Stimulated activated CD4-positive, alpha-beta T cell treated with anti-CD3 and anti-CD28 coated beads, Interleukin-15, amount 100 ng/mL, for 1 hour (primary cell): ENCODE results near the gene FUBP1.
"Not testable (repeated sequence)": the region's sequence is repeated elsewhere in the genome, so short reads cannot be mapped to it uniquely, and the experiment has no call there.

ENCODE experiments used
- DNase-seq, 2 donors: peaks; one replicate each; pipeline ENCODE4 v3.0.0-alpha.2; 2020; ENCODE audit warnings: low read depth in 1 of 2, low spot score in 1 of 2

The FUBP1 gene

DNA sequence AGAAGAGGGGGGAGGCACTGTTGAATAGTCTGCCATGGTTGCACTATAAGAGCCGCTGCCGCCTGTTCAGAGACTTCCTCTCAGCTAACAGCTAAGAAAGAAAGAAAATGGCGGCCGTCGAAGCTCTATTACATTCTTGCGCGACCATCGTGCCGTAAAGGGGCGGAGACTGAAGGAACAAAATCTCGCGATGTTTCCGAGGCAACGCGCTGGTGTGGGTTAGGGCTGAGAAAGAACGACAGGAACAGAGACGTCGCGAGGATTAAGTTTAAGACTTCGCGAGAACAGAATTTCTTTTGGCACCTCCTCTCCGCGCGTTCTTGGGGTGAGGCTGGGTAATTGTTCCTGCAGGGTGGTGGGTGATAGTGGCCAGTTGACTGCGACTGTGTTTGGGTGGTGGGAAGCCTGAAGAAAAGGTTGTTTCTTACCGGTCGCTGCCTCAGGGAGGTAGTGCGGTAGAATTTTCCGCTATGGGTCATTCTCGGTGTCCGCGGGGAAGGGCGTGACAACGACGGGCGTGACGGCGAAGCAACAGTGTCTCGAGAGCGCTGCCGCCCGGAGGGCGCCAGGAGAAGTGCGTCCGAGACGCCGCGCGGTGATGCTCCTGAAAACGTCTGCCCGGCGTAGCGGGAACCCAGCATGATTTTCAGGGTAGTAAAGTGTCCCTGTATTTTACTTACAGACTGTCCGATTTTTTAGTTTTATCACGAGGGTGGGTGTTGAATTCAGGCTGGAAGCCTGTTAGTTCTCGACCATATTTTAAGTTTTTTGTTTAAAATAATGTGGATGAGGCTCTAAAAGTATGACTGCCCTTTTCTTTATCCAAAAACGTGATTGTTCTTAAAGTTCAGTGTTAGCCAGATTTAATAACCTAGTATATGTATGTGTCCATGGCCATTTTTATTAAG, at the start of gene FUBP1:
Gene FUBP1 (minus strand): TSS at position 104 of the 908 bp plus-strand sequence. CDS start 68 bp downstream, at position 36.
- peak; percentile 79 to 87 for DNase-seq

- not testable (repeated sequence) for DNase-seq
Observed at GRCh38 chr1:78021134-78021533, 42.3 kb upstream of the FUBP1 start.

DNA sequence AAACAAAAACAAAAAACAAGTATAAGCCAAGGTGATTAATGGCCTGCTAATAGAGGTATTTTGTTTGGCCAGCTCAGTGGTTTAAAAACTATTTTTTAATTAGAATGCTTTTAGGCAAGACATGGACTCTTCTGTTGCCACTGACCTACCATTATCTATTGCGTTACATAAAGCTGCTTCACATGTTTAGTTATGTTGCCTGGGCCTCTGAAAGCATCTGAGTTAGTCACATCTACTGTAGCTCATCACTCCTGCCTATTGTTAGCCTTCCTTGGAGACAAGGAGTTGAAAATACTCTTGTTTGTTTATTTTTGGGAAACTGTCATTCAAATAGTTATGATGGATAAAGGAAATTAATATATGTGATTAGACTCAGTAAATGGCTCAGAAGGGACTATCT, 40.2 kb upstream of the FUBP1 start:
- DNase-seq = no peak

DNA sequence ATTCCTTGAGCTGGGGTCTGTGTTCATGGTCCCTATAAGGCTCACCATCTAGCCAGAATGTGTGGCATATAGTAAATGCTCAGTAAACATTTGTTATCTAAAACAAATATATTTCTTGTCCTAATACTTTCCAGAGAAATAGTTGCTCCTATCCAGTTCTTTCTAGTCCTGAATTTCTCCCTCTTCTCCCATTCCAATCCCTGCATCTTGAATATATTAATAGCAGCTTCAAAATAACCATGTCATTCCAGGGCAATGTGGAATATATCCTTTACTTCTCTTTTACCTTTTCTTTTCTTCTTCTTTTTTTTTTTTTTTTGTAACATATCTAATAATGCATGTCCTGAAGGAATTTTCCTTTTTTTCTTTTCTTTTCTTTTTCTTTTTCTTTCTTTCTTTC, 36.3 kb upstream of the FUBP1 start:
- no peak for DNase-seq

GRCh38 chr1:78011050-78011449, 32.2 kb upstream of the FUBP1 start:
- DNase-seq = no peak

DNA sequence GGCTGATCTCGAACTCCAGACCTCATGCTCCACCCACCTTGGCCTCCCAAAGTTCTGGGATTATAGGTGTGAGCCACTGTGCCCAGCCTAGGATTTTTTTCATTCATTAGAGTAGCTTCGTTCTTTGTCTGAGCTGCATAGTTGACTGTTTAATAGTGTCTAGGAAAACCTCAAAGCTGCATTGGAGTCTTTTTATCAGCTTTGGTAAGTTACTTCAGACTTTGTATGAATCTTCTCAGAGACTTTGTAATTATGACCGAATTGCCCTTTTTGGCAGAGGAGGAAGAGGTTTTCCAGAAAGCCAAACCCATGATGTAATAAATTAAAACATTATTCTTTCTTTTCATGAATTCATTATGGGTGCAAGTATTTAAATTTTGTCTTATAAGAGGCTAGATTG, 31.0 kb upstream of the FUBP1 start:
- DNase-seq = no peak

DNA sequence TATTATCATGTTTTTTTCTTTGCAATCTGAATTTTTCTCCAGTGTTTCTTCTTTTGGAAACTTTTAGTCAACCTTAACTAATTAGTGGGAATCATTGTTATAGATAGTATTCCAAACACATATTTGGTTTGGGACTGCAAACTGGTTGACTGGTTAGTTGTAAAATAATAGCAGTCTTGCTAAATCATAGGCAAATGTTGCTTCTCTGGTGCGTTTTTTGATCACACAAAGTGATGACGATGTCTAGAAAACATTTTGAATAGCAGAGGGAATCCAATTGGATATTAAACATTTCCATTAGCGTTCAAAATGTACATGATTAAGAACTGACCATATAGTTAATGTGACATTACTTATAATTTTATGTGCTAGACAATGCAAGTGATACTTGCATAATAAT, 30.4 kb upstream of the FUBP1 start:
- DNase-seq = no peak

DNA sequence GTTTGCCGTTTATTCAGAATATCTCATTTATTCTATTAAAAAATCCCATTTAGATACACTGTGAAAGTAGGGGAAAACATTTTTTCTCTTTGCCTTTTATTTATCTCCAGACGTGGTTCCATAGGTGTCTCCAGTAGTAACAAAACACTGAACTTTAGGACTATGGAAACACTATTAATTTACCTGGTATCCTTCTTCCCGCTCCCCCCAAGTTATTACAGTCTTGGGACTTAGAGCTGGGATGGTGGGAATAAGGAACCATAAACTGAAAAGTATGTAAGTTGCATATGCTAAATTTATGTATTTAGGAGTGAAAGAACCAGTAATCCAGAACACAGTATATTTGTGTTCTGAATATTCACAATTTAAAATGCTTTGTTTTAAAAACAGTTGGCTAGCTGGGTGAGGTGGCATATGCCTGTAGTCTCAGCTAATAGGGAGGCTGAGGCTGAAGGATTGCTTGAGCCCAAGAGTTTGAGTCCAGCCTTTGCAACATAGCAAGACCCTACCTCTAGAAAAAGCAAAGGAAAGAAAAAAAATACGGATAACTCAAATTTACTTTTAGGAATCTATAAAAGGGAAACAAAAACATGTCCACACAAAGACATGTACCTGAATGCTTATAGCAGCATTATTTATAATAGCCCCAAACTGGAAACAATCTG, 28.9 kb upstream of the FUBP1 start:
- DNase-seq = no peak

DNA sequence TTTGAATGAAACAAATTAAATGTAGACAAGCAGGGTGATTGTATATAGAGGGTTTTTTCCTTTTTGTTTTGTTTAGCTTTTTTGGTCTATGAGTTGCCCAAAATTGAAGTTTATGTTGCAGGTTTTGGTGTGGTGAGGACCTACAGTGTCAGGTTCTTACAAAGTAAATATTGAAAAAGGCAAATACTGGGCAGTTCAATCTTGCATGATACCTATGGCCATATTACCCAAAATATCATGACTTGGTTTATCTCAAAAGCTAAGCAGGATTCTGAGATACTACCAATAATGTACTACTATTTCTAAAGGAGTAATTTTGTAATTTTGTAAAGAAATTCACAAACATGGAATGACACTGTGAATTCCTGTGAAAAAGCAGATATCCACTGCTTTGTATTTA, 27.6 kb upstream of the FUBP1 start:
- DNase-seq = no peak

DNA sequence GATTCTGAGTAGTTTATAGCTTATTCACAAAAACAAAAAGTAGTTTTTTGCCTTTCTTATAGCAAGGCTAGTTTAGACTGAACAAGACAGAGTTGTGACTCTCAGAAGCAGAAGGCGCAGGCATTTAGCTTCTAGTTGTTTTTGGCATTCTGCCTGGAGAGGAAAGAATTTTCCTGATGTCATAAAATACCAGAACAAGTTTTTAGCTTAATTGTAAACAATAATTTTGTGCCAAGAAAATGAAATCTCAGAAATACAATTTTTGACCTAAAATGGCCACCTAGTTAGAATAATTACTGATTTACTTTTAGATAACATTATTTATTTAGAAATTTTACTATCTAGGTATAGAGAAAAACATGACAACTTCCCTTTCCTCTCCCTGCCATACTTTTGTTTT, 26.9 kb upstream of the FUBP1 start:
- DNase-seq = no peak

GRCh38 chr1:78005448-78005722, 26.5 kb upstream of the FUBP1 start:
- DNase-seq = no peak

GRCh38 chr1:78004719-78005447, 26.0 kb upstream of the FUBP1 start, which contains the start of gene DNAJB4:
DNAJB4 (plus strand) TSS chr1:78004939; CDS start chr1:78005111, 172 bp downstream.
- no peak for DNase-seq

DNA sequence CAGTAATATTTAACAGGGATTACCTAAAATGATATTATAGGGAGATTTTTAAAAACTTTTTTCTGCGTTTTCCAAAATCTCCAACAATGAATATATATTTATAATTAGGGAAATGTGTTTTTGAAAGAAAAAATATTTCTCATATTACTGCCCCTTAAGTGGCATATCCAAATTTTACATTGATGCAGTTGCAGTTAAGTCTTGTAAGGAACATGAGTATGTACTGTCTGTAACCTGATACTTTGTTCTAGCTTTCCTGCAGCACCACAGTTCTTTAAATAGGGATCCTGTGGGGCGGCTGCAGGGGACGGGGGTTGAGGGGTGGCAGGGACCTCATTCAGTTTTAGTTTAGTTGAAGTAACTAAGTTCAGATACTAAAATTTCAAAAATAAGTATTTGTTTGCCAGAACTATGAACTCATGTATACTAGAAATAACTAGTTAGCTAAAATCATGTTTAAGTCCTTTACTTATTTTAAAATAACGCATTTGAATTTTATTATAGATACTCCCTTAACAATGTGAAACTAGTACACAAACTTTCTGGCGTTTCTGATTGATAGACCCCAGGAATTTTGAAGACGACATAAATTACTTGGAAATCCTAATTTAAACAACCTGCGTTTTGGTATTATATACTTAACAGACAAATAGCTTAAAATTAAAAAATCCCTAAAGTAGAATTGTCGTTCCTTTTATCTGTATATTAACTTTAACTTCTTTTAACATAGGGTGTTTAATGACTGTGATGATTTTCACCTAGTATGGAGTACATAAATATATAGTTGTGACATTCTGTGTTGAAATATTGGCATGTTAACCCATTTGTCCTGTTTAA, 25.2 kb upstream of the FUBP1 start:
- no peak for DNase-seq

- no peak for DNase-seq
Observed at GRCh38 chr1:78003070-78003746, 24.3 kb upstream of the FUBP1 start.

DNA sequence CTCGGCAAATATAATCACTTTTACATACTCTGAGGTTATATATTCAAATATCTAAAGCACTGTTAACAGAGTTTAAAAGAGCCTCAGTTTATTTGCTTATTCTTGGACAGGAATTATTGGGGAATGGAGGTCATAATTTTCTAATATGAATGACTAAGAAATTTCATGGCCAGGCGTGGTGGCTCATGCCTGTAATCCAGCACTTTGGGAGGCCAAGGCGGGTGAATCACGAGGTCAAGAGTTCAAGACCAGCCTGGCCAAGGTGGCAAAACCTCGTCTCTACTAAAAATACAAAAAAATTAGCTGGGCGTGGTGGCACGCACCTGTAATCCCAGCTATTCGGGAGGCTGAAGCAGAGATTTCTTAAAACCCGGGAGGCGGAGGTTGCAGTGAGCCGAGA, 21.7 kb upstream of the FUBP1 start:
- DNase-seq = not testable (repeated sequence)

DNA sequence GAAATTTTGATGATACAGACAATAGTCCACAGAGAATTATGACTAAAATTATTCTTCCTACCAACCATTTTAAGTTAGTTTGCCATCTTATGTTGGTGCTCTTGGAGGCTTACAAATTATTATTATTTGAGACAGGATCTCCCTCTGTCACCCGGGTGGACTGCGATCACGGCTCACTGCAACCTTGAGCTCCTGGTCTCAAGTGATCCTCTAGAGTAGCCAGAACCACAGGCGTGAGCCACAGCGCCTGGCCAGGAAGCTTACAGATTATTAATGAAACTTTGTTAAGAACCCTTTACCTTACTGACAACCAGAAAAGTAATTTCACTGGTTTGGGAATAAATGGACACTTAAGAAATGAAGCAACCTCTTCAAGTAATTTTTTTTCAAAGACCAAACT, 17.9 kb upstream of the FUBP1 start:
- DNase-seq = no peak

DNA sequence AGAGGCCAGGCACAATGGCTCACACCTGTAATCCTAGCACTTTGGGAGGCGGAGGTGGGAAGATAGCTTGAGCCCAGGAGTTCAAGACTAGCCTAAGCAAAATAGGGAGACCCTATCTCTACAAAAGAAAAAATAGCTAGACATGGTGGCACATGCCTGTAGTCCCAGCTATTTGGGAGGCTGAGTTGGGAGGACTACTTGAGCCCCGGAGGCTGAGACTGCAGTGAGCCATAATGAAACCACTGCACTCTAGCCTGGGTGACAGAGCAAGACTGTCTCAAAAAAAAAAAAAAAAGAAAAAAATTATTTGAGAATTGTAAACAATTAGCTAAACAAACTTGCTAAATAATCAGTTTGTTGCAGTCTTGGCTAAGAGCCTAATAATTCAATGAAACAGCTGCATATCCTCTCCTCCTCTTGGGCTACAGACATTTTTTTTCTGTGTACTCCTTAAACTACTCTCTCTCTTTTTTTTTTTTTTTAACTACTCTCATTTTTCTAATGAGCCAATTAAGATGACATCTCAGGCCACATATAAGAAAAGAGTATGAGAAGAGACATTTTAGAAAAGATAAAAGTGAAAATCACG, 15.3 kb upstream of the FUBP1 start:
- no peak for DNase-seq

DNA sequence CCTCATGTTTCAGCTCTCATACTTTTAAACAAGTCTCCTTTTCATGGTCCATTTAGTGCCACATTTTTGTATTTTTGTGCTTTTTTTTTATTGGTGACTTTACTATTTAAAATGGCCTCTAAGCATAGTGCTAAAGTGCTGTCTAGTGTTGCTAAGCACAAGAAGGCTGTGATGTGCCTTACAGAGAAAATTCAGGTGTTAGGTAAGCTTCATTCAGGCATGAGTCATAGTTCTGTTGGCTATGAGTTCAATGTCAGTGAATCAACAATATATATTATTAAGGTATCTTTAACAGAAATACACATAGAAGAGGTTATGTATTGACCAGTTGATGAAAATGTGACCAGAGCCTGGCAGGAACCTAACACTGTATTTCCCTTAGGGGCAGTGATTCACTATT, 12.8 kb upstream of the FUBP1 start:
- no peak for DNase-seq

DNA sequence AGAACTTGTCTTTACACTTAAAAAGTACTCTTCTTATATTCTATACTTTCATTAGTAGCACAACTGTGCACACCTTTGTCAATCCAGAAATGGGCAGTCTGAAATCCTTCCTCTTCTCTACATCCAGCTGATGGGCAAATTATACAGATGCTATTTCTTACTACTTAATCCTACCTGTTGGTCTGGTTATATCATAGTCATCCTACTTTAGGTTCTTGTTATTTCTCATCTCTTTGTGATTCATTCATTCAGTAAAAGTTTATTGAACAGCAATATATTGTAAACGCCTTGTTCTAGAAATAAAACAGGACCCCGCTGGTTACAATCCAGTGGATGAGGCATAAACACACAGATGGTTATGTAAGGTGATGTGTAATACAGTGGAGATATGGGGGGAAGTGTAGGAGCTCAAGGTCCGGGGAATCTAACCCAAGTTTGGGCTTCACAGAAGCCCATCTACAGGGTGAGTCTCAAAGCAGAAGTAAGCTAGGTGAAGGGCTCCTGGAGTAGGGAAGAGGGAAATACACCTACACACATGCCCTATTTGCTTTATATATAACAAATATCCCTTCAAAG, 11.8 kb upstream of the FUBP1 start:
- no peak for DNase-seq

DNA sequence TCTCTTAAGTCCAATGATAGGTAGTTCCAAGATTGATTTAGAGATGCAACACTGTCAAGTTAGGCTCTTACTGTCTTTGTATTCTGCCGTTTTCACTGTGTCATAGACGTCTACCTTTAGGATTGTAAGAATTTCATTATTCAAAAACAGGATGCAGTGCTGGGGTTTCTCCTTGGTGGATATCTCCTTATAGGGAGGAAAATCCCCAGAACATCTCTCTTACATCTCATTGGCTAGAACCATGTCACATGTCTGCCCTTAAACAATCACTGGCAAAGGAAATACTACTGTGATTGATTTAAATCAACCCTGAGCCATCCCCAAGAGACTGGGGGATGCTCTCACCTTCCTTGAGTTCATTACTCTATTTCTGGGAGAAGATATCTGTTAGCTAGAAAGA, 10.9 kb upstream of the FUBP1 start:
- no peak for DNase-seq
